ENCODE data around the gene PTPRF.

DNA sequence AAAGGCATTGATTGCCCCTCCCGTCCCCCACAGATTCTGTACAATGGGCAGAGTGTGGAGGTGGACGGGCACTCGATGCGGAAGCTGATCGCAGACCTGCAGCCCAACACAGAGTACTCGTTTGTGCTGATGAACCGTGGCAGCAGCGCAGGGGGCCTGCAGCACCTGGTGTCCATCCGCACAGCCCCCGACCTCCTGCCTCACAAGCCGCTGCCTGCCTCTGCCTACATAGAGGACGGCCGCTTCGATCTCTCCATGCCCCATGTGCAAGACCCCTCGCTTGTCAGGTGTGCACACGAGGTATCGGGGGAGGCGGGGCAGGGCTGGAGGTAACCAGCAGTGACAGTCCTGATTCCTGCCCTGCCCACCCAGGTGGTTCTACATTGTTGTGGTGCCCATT, 74.5 kb downstream of the PTPRF start:
- TF ChIP-seq, protein P1, sequence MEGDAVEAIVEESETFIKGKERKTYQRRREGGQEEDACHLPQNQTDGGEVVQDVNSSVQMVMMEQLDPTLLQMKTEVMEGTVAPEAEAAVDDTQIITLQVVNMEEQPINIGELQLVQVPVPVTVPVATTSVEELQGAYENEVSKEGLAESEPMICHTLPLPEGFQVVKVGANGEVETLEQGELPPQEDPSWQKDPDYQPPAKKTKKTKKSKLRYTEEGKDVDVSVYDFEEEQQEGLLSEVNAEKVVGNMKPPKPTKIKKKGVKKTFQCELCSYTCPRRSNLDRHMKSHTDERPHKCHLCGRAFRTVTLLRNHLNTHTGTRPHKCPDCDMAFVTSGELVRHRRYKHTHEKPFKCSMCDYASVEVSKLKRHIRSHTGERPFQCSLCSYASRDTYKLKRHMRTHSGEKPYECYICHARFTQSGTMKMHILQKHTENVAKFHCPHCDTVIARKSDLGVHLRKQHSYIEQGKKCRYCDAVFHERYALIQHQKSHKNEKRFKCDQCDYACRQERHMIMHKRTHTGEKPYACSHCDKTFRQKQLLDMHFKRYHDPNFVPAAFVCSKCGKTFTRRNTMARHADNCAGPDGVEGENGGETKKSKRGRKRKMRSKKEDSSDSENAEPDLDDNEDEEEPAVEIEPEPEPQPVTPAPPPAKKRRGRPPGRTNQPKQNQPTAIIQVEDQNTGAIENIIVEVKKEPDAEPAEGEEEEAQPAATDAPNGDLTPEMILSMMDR (IDR thresholded peaks at IDR 0.05; ENCODE audit: borderline replicate concordance, extremely low read depth, low read length, poor library complexity, severe bottlenecking): no peak
- no peak for TF ChIP-seq EZH2 (IDR thresholded peaks at IDR 0.05; ENCODE audit: borderline replicate concordance, low read depth, low read length, severe bottlenecking)
